Adrenal gland (tissue), 12 donors: ENCODE results near the gene HAT1. TPM values are rescaled to one million over a fixed set of nuclear protein-coding genes. Genes with fewer than 3 reads are reported as not detected.

Source experiments
- DNase-seq, 7 donors: peaks; one replicate each; pipeline ENCODE4 v3.0.0-alpha.2; 2019 to 2020
- H3K27ac ChIP-seq, 5 donors: fragments of 200-600 bp; sonication (generic) in 4 of 5; 1 replicate in 3 of 5; 2 replicates in 2 of 5; pipeline versions ENCODE4 v1.5.1 to v1.8.0; 2016 to 2020; ENCODE audit warnings: mild to moderate bottlenecking in 1 of 5
- H3K27me3 ChIP-seq: fragments of 200-600 bp; 2 replicates; pipeline ENCODE4 v1.8.0; 2021
- H3K36me3 ChIP-seq, 2 donors: fragments of 200-600 bp; replicated peaks in 1 of 2; 1 replicate in 1 of 2; 2 replicates in 1 of 2; pipeline versions ENCODE4 v1.5.1 to v1.8.0; 2018 to 2022
- H3K4me1 ChIP-seq, 2 donors: fragments of 200-600 bp; replicated peaks in 1 of 2; 1 replicate in 1 of 2; 2 replicates in 1 of 2; pipeline versions ENCODE4 v1.5.1 to v1.8.0; 2018 to 2021
- H3K4me3 ChIP-seq, 4 donors: fragments of 200-600 bp; sonication (generic) in 3 of 4; one replicate each; pipeline ENCODE4 v1.5.1; 2016 to 2018
- H3K9me3 ChIP-seq, 3 donors: fragments of 200-600 bp; sonication (generic) in 1 of 3; replicated peaks in 1 of 3; 1 replicate in 2 of 3; 2 replicates in 1 of 3; pipeline versions ENCODE4 v1.5.1 to v1.8.0; 2016 to 2021
- CTCF ChIP-seq, 6 experiments: fragments of 450-650 bp in 4 of 6; fragments of 200-600 bp in 2 of 6; sonication (generic) in 1 of 6; IDR thresholded peaks; 1 replicate in 5 of 6; 2 replicates in 1 of 6; pipeline versions ENCODE4 v1.5.1 to v1.8.0; 2016 to 2021; ENCODE audit warnings: antibody characterized with exemption in 6 of 6, mild to moderate bottlenecking in 2 of 6, moderate library complexity in 1 of 6
- POLR2A ChIP-seq, 2 donors: fragments of 450-650 bp; IDR thresholded peaks; one replicate each; pipeline ENCODE4 v1.6.1; 2017; ENCODE audit warnings: antibody characterized with exemption in 2 of 2, mild to moderate bottlenecking in 2 of 2, moderate library complexity in 1 of 2
- WGBS, 4 donors: extraction: QIAGEN DNeasy Blood & Tissue Kit in 2 of 4; methylation state at CpG; one replicate each; pipeline versions ENCODE4 v1.1.5 to v1.1.7; 2013 to 2017; 5-methylcytosine and 5-hydroxymethylcytosine counted together
- intact Hi-C, 2 donors: fragments of 100-400 bp; cut with DNase I; formaldehyde crosslinking; loops; one replicate each; pipeline versions ENCODE4 v1.14.1 to v1.15.0; 2022 to 2023
- polyA plus RNA-seq, 3 donors: library from polyadenylated mRNA; stranded (reverse); fragments of 200-250 nt in 2 of 3; fragments of 350-450 nt in 1 of 3; fragmentation: Illumina TruSeq in 1 of 3; extraction: RNeasy Lipid Tissue Mini Kit (QIAGEN cat#74804) in 1 of 3; gene quantifications; one replicate each; pipeline ENCODE4 v1.2.3, GENCODE V29; 2013 to 2014
- total RNA-seq, 9 donors: library from RNA; depleted of rRNA in 4 of 9; stranded (reverse); fragments of >200 nt in 4 of 9; fragments of 120-200 nt in 1 of 9; fragmentation: NEBNext Ultra II Directional in 1 of 9; extraction: Animal tissue kit (Norgen Biotek cat#: 25700) in 1 of 9; gene quantifications; one replicate each; pipeline versions ENCODE4 v1.1.0 to v1.2.4, GENCODE V29; 2013 to 2023
- donor health status: healthy with polysubstance abuse.
- donor health status: Bipolar disorder and iron deficiency.
- donor health status: DM: yes; HTN: yes; CAD: no.
- donor health status: DM: no; HTN: no; CAD: no.
- donor health status: DM: no; HTN: no; CAD: no.
- donor health status: DM: yes; HTN: yes; CAD: no.

Gene HAT1
- total and polyA plus RNA-seq, 12 donors, result 9.3 to 103 (median 35.2) TPM

GRCh38 chr2:171883275-171883893, 38.9 kb upstream of the HAT1 start:
- H3K27ac ChIP-seq, result no peak overlapping the region
- no peak for DNase-seq
- intact Hi-C loops, result no loop called here
- H3K9me3 ChIP-seq, result no peaks in the 10 kb centered on the region
- no peaks in the 10 kb centered on the region for H3K27me3 ChIP-seq
- TF ChIP-seq CTCF (IDR thresholded peaks at IDR 0.05) (no peak), POLR2A (IDR thresholded peaks at IDR 0.05) (no peak)
- WGBS, 4 donors, result 93 to 96% (median 94%) methylated on average over 5 of the region's 5 CpGs
- H3K4me3 ChIP-seq, result no peak overlapping the region
- H3K36me3 ChIP-seq, result no peaks in the 10 kb centered on the region
- H3K4me1 ChIP-seq, result peaks cover 6 to 11% of the 10 kb centered on the region in 2 donors

GRCh38 chr2:171889333-171889732, 32.9 kb upstream of the HAT1 start:
- Histone ChIP-seq H3K27me3 (no peaks in the 10 kb centered on the region), H3K9me3 (no peaks in the 10 kb centered on the region), H3K4me1 (peaks cover 8 to 11% of the 10 kb centered on the region in 2 donors), H3K4me3 (no peak overlapping the region), H3K27ac (no peak overlapping the region), H3K36me3 (no peaks in the 10 kb centered on the region)
- WGBS, 4 donors, result 93 to 97% (median 93%) methylated on average over 2 of the region's 2 CpGs
- no peak for TF ChIP-seq POLR2A (IDR thresholded peaks at IDR 0.05)
- no peak for TF ChIP-seq CTCF (IDR thresholded peaks at IDR 0.05)
- intact Hi-C loops, result no loop called here
- DNase-seq, result no peak

GRCh38 chr2:171889808-171890207, 32.5 kb upstream of the HAT1 start:
- intact Hi-C loops, result no loop called here
- no peak for DNase-seq
- Histone ChIP-seq H3K4me3 (no peak overlapping the region), H3K4me1 (peaks cover 8 to 13% of the 10 kb centered on the region in 2 donors), H3K36me3 (no peaks in the 10 kb centered on the region), H3K27ac (no peak overlapping the region), H3K9me3 (no peaks in the 10 kb centered on the region), H3K27me3 (no peaks in the 10 kb centered on the region)
- WGBS, 4 donors, result 84 to 93% (median 91%) methylated on average over 1 of the region's 1 CpG
- TF ChIP-seq CTCF (IDR thresholded peaks at IDR 0.05) (no peak), POLR2A (IDR thresholded peaks at IDR 0.05) (no peak)

GRCh38 chr2:171893196-171893823, 29.0 kb upstream of the HAT1 start:
- Histone ChIP-seq H3K27me3 (no peaks in the 10 kb centered on the region), H3K27ac (peak overlapping the region; percentile 50 to 82 (median 79)), H3K4me1 (peaks cover 8 to 16% of the 10 kb centered on the region in 2 donors), H3K36me3 (no peaks in the 10 kb centered on the region), H3K4me3 (peak overlapping the region in 3 of 4 donors; percentile 63 to 100 (median 93)), H3K9me3 (no peaks in the 10 kb centered on the region)
- WGBS, 4 donors, result 30 to 39% (median 36%) methylated on average over 7 of the region's 7 CpGs
- intact Hi-C loops, result no loop called here
- peak in 1 of 7 donors; percentile 38 for DNase-seq
- TF ChIP-seq CTCF (IDR thresholded peaks at IDR 0.05) (no peak), POLR2A (IDR thresholded peaks at IDR 0.05) (no peak)
